Cardiac muscle cell (in vitro differentiated cells and primary cell): Measurements from ENCODE around the gene ARHGAP15. TPM values are rescaled to one million over a fixed set of nuclear protein-coding genes. Genes with fewer than 3 reads are reported as not detected.

Experiments used
- DNase-seq, 2 donors: peaks; one replicate each; pipeline versions ENCODE4 v3.0.0 to v3.0.0-alpha.2; 2010 to 2017; ENCODE audit warnings: low read depth in 1 of 2, low spot score in 1 of 2
- H3K27ac ChIP-seq: fragments of 200-600 bp; sonication (generic); 2 replicates; pipeline ENCODE4 v1.5.1; 2016
- H3K27me3 ChIP-seq: fragments of 200-600 bp; sonication (generic); 2 replicates; pipeline ENCODE4 v1.6.0; 2016; ENCODE audit warnings: control low read depth
- H3K36me3 ChIP-seq: fragments of 200-600 bp; sonication (generic); 2 replicates; pipeline ENCODE4 v1.5.1; 2016; ENCODE audit warnings: control low read depth
- H3K4me1 ChIP-seq: fragments of 200-600 bp; sonication (generic); 2 replicates; pipeline ENCODE4 v1.8.1; 2017; ENCODE audit warnings: low read depth, mild to moderate bottlenecking, mixed run types
- H3K4me3 ChIP-seq: fragments of 200-600 bp; sonication (generic); 2 replicates; pipeline ENCODE4 v1.5.1; 2016; ENCODE audit warnings: mild to moderate bottlenecking
- H3K9me3 ChIP-seq: fragments of 200-600 bp; sonication (generic); 2 replicates; pipeline ENCODE4 v1.5.1; 2017; ENCODE audit warnings: low read depth, mild to moderate bottlenecking, control low read depth
- CTCF ChIP-seq: IDR thresholded peaks from 2 replicates; pipeline ENCODE4 v1.5.1; 2012; ENCODE audit warnings: low read depth, mild to moderate bottlenecking, low read length
- polyA plus RNA-seq: library from polyadenylated mRNA; unstranded; fragments of >200 nt; fragmentation: Nextera tagmentation; extraction: Ambion mirVana; gene quantifications from 2 replicates; pipeline ENCODE4 v1.2.1, GENCODE V29; 2016
- total RNA-seq: library from RNA; depleted of rRNA; stranded (reverse); fragments of >200 nt; gene quantifications from 2 replicates; pipeline ENCODE4 v1.2.3, GENCODE V29; 2016

The ARHGAP15 gene
- total and polyA plus RNA-seq, 2 experiments from 2014 or later, result not detected

GRCh38 chr2:143623231-143623908 lies 494.2 kb downstream of the ARHGAP15 start:
- peak in 1 of 2 donors; percentile 38 for DNase-seq
- Histone ChIP-seq H3K27ac (no peak overlapping the region), H3K9me3 (no peaks in the 10 kb centered on the region), H3K4me1 (no peaks in the 10 kb centered on the region), H3K36me3 (no peaks in the 10 kb centered on the region), H3K27me3 (no peaks in the 10 kb centered on the region), H3K4me3 (no peak overlapping the region)
- TF ChIP-seq CTCF, result no peak

- TF ChIP-seq CTCF, result no peak
- no peaks in the 10 kb centered on the region for H3K27me3 ChIP-seq
- no peaks in the 10 kb centered on the region for H3K9me3 ChIP-seq
- no peaks in the 10 kb centered on the region for H3K36me3 ChIP-seq
- H3K27ac ChIP-seq, result no peak overlapping the region
- no peak for DNase-seq
- no peak overlapping the region for H3K4me3 ChIP-seq
- H3K4me1 ChIP-seq, result no peaks in the 10 kb centered on the region
Measured at GRCh38 chr2:143623909-143624260, 494.7 kb downstream of the ARHGAP15 start.

GRCh38 chr2:143629340-143629739 lies 500.1 kb downstream of the ARHGAP15 start:
- no peak for TF ChIP-seq CTCF
- no peak overlapping the region for H3K4me3 ChIP-seq
- H3K27ac ChIP-seq, result no peak overlapping the region
- peaks cover 15% of the 10 kb centered on the region for H3K4me1 ChIP-seq
- H3K9me3 ChIP-seq, result no peaks in the 10 kb centered on the region
- H3K36me3 ChIP-seq, result no peaks in the 10 kb centered on the region
- H3K27me3 ChIP-seq, result no peaks in the 10 kb centered on the region
- DNase-seq, result peak in 1 of 2 donors; percentile 66

GRCh38 chr2:143632751-143633374 lies 503.6 kb downstream of the ARHGAP15 start:
- TF ChIP-seq CTCF, result no peak
- H3K27ac ChIP-seq, result no peak overlapping the region
- H3K27me3 ChIP-seq, result no peaks in the 10 kb centered on the region
- DNase-seq, result peak in 1 of 2 donors; percentile 28
- no peaks in the 10 kb centered on the region for H3K9me3 ChIP-seq
- H3K4me3 ChIP-seq, result no peak overlapping the region
- peaks cover 15% of the 10 kb centered on the region for H3K4me1 ChIP-seq
- no peaks in the 10 kb centered on the region for H3K36me3 ChIP-seq

GRCh38 chr2:143633419-143633818 lies 504.2 kb downstream of the ARHGAP15 start:
- TF ChIP-seq CTCF, result no peak
- Histone ChIP-seq H3K9me3 (no peaks in the 10 kb centered on the region), H3K36me3 (no peaks in the 10 kb centered on the region), H3K27me3 (no peaks in the 10 kb centered on the region), H3K4me1 (peaks cover 15% of the 10 kb centered on the region), H3K4me3 (no peak overlapping the region), H3K27ac (no peak overlapping the region)
- no peak for DNase-seq
